H1 (cell line): ENCODE results near the gene OR2B2. TPM values are rescaled to one million over a fixed set of nuclear protein-coding genes. Genes with fewer than 3 reads are reported as not detected.
A peak's percentile ranks its signal among the peaks of the same experiment; 100 is the strongest.

Experiments
- CTCF ChIA-PET: fragments of 300-600 bp; sonication (Branson Sonifier 250); formaldehyde crosslinking; loops from one replicate; lab custom pipeline; 2021; ENCODE audit not compliant: partially characterized antibody; lab: Charles Lee
- POLR2A ChIA-PET: fragments of 300-600 bp; sonication (Branson Sonifier 250); formaldehyde crosslinking; loops from one replicate; lab custom pipeline; 2021; ENCODE audit warnings: inconsistent platforms; ENCODE audit not compliant: partially characterized antibody; lab: Charles Lee
- DNase-seq, 2 experiments: peaks; one replicate each; pipeline versions ENCODE4 v3.0.0 to v3.0.0-alpha.2; 2010 to 2022; ENCODE audit warnings: low spot score in 2 of 2, low read depth in 1 of 2, mixed read lengths in 1 of 2
- FAIRE-seq: peaks from 2 replicates; lab custom pipeline; 2011; peaks lifted over from hg19 to GRCh38; lab: Jason Lieb, UNC
- H2AFZ ChIP-seq: 2 replicates; pipeline ENCODE4 v1.8.1; 2012; ENCODE audit warnings: low read length, inconsistent platforms
- H2AK5ac ChIP-seq: 2 replicates; pipeline ENCODE4 v1.6.1; 2013; ENCODE audit warnings: low read depth, low read length
- H2BK120ac ChIP-seq: replicated peaks from 2 replicates; pipeline ENCODE3; 2013; ENCODE audit warnings: low read depth, low read length, inconsistent platforms
- H2BK12ac ChIP-seq: 2 replicates; pipeline ENCODE4 v1.6.1; 2013; ENCODE audit warnings: low read depth, low read length
- H2BK15ac ChIP-seq: 2 replicates; pipeline ENCODE4 v1.6.1; 2013; ENCODE audit warnings: low read length
- H2BK20ac ChIP-seq: 2 replicates; pipeline ENCODE4 v1.6.1; 2013; ENCODE audit warnings: low read length
- H2BK5ac ChIP-seq: 2 replicates; pipeline ENCODE4 v1.6.1; 2013; ENCODE audit warnings: low read depth, low read length
- H3K14ac ChIP-seq: 2 replicates; pipeline ENCODE4 v1.6.1; 2013; ENCODE audit warnings: inconsistent platforms; ENCODE audit not compliant: insufficient read length
- H3K18ac ChIP-seq: 2 replicates; pipeline ENCODE4 v1.6.1; 2013; ENCODE audit warnings: low read length; ENCODE audit errors: extremely low read depth
- H3K23ac ChIP-seq: 2 replicates; pipeline ENCODE4 v1.6.1; 2013; ENCODE audit warnings: inconsistent platforms; ENCODE audit not compliant: insufficient read length
- H3K23me2 ChIP-seq: 2 replicates; pipeline ENCODE4 v1.6.1; 2013; ENCODE audit warnings: low read depth, low read length
- H3K27ac ChIP-seq: 2 replicates; pipeline ENCODE4 v1.6.1; 2011; ENCODE audit warnings: low read depth, low read length, inconsistent platforms
- H3K27me3 ChIP-seq, 4 experiments: replicated peaks in 1 of 4; 1 replicate in 1 of 4; 2 replicates in 3 of 4; pipeline versions ENCODE4 v1.6.1 to v1.8.1; 2011 to 2013; ENCODE audit warnings: low read length in 3 of 4, mild to moderate bottlenecking in 3 of 4, inconsistent platforms in 2 of 4, mixed read lengths in 2 of 4, moderate library complexity in 1 of 4; ENCODE audit not compliant: control insufficient read depth in 3 of 4, insufficient read depth in 3 of 4; ENCODE audit errors: extremely low read depth in 1 of 4
- H3K36me3 ChIP-seq, 4 experiments: 2 replicates each; pipeline versions ENCODE4 v1.6.1 to v1.8.1; 2011 to 2013; ENCODE audit warnings: mild to moderate bottlenecking in 4 of 4, low read length in 3 of 4, moderate library complexity in 2 of 4, control low read depth in 1 of 4, inconsistent platforms in 1 of 4; ENCODE audit not compliant: insufficient read depth in 4 of 4, control insufficient read depth in 2 of 4
- H3K4ac ChIP-seq: replicated peaks from 2 replicates; pipeline ENCODE3; 2013; ENCODE audit warnings: low read length, low read depth, mixed read lengths, inconsistent platforms; ENCODE audit not compliant: insufficient read length
- H3K4me1 ChIP-seq, 4 experiments: replicated peaks in 1 of 4; 1 replicate in 1 of 4; 2 replicates in 3 of 4; pipeline versions ENCODE4 v1.6.1 to v1.8.1; 2011 to 2013; ENCODE audit warnings: low read length in 3 of 4, inconsistent platforms in 2 of 4, mixed read lengths in 1 of 4; ENCODE audit not compliant: insufficient read depth in 4 of 4, control insufficient read depth in 3 of 4
- H3K4me2 ChIP-seq, 2 experiments: 2 replicates each; pipeline versions ENCODE4 v1.6.1 to v1.8.1; 2011 to 2013; ENCODE audit warnings: low read depth in 2 of 2, low read length in 2 of 2, control low read depth in 1 of 2, inconsistent platforms in 1 of 2, mild to moderate bottlenecking in 1 of 2; ENCODE audit not compliant: insufficient read depth in 1 of 2
- H3K4me3 ChIP-seq, 4 experiments: fragments of 200-600, 300-600 bp in 1 of 4; sonication (generic), shearing (Covaris generic), sonication (Bioruptor Twin) in 1 of 4; 2 replicates each; pipeline versions ENCODE4 v1.5.1 to v1.8.1; 2011 to 2016; ENCODE audit warnings: low read length in 4 of 4, low read depth in 3 of 4, control low read depth in 2 of 4, inconsistent platforms in 2 of 4, mild to moderate bottlenecking in 2 of 4, mixed read lengths in 1 of 4, moderate library complexity in 1 of 4; ENCODE audit not compliant: insufficient read depth in 2 of 4; ENCODE audit errors: extremely low read depth in 1 of 4
- H3K56ac ChIP-seq: replicated peaks from 2 replicates; pipeline ENCODE3; 2013; ENCODE audit warnings: low read depth, mild to moderate bottlenecking, mixed read lengths, low read length, inconsistent platforms; ENCODE audit not compliant: insufficient read length
- H3K79me1 ChIP-seq: 2 replicates; pipeline ENCODE4 v1.6.1; 2013; ENCODE audit warnings: low read depth, low read length, control low read depth
- H3K79me2 ChIP-seq, 2 experiments: 2 replicates each; pipeline versions ENCODE4 v1.6.1 to v1.8.1; 2012 to 2013; ENCODE audit warnings: low read length in 2 of 2, mild to moderate bottlenecking in 2 of 2, inconsistent platforms in 1 of 2; ENCODE audit not compliant: insufficient read depth in 2 of 2, control insufficient read depth in 1 of 2
- H3K9ac ChIP-seq, 4 experiments: replicated peaks in 1 of 4; 1 replicate in 1 of 4; 2 replicates in 3 of 4; pipeline versions ENCODE4 v1.6.1 to v1.8.1; 2011 to 2013; ENCODE audit warnings: low read depth in 3 of 4, low read length in 3 of 4, control low read depth in 2 of 4, mild to moderate bottlenecking in 2 of 4, moderate library complexity in 2 of 4, inconsistent platforms in 1 of 4; ENCODE audit errors: extremely low read depth in 1 of 4
- H3K9me3 ChIP-seq, 2 experiments: 2 replicates each; pipeline versions ENCODE4 v1.6.1 to v1.8.1; 2012 to 2013; ENCODE audit warnings: mild to moderate bottlenecking in 2 of 2, moderate library complexity in 2 of 2, control low read depth in 1 of 2, inconsistent platforms in 1 of 2, low read depth in 1 of 2, low read length in 1 of 2, mixed read lengths in 1 of 2; ENCODE audit not compliant: insufficient read depth in 2 of 2
- H4K20me1 ChIP-seq, 2 experiments: replicated peaks in 1 of 2; 2 replicates each; pipeline versions ENCODE3 to v1.8.1; 2011 to 2013; ENCODE audit warnings: inconsistent platforms in 2 of 2, low read length in 2 of 2, mild to moderate bottlenecking in 1 of 2; ENCODE audit not compliant: insufficient read depth in 2 of 2, control insufficient read depth in 1 of 2
- H4K5ac ChIP-seq: 2 replicates; pipeline ENCODE4 v1.6.1; 2013; ENCODE audit warnings: low read length, low read depth, mixed read lengths, inconsistent platforms; ENCODE audit not compliant: insufficient read length
- H4K8ac ChIP-seq: 2 replicates; pipeline ENCODE4 v1.8.0; 2013; ENCODE audit warnings: mild to moderate bottlenecking, moderate library complexity, low read length, inconsistent platforms; ENCODE audit not compliant: insufficient read depth; ENCODE audit errors: extremely low read depth
- H4K91ac ChIP-seq: replicated peaks from 2 replicates; pipeline ENCODE3; 2013; ENCODE audit warnings: low read length, mixed read lengths, inconsistent platforms; ENCODE audit not compliant: insufficient read length
- BCL11A ChIP-seq, 2 experiments: IDR thresholded peaks; one replicate each; pipeline ENCODE4 v1.6.1; 2011; ENCODE audit warnings: low read depth in 2 of 2, low read length in 2 of 2, mild to moderate bottlenecking in 2 of 2
- CBX5 ChIP-seq: fragments of 300-800, 300-1000 bp; sonication (generic); IDR thresholded peaks from 2 replicates; pipeline ENCODE4 v1.7.1; 2016; ENCODE audit warnings: antibody characterized with exemption, low read length, low read depth
- GABPA ChIP-seq: IDR thresholded peaks from 2 replicates; pipeline ENCODE4 v1.6.1; 2011; ENCODE audit warnings: mild to moderate bottlenecking, low read length, moderate library complexity, borderline replicate concordance; ENCODE audit not compliant: insufficient read depth
- JUN ChIP-seq: IDR thresholded peaks from 2 replicates; pipeline ENCODE4 v1.6.1; 2011; ENCODE audit warnings: low read depth, mild to moderate bottlenecking, improper control_type of control experiment, low read length
- KDM1A ChIP-seq: fragments of 200-600, 300-600 bp; sonication (generic); IDR thresholded peaks from 2 replicates; pipeline ENCODE4 v1.7.1; 2016; ENCODE audit warnings: mild to moderate bottlenecking, low read length, borderline replicate concordance
- MAFK ChIP-seq: IDR thresholded peaks from 2 replicates; pipeline ENCODE4 v1.6.1; 2012; ENCODE audit warnings: low read depth, mild to moderate bottlenecking, improper control_type of control experiment, low read length
- NANOG ChIP-seq: IDR thresholded peaks from 2 replicates; pipeline ENCODE4 v1.6.1; 2011; ENCODE audit warnings: low read length, low read depth, mild to moderate bottlenecking, inconsistent platforms; ENCODE audit not compliant: insufficient read depth, poor library complexity, severe bottlenecking
- POLR2AphosphoS5 ChIP-seq: IDR thresholded peaks from 2 replicates; pipeline ENCODE4 v1.6.1; 2011; ENCODE audit warnings: low read depth, low read length
- SAP30 ChIP-seq: fragments of 300-600 bp; sonication (generic); IDR thresholded peaks from 2 replicates; pipeline ENCODE4 v1.7.1; 2012; ENCODE audit warnings: low read length, moderate library complexity, mild to moderate bottlenecking, inconsistent platforms; ENCODE audit not compliant: insufficient read depth, insufficient replicate concordance
- SP1 ChIP-seq: IDR thresholded peaks from 2 replicates; pipeline ENCODE4 v1.6.1; 2011; ENCODE audit warnings: low read depth, low read length
- SP2 ChIP-seq: IDR thresholded peaks from 2 replicates; pipeline ENCODE4 v1.6.1; 2012; ENCODE audit warnings: mild to moderate bottlenecking, low read length, inconsistent platforms
- ZNF274 ChIP-seq: IDR thresholded peaks from 2 replicates; pipeline ENCODE4 v1.7.0; 2012; ENCODE audit warnings: low read length, borderline replicate concordance; ENCODE audit errors: extremely low read depth
- WGBS, 2 experiments: shearing (Covaris generic) in 1 of 2; methylation state at CpG; one replicate each; pipeline versions ENCODE4 v1.1.6 to v1.1.7; 2013 to 2015; ENCODE audit warnings: low lambda C conversion rate in 2 of 2, mixed read lengths in 2 of 2, inconsistent platforms in 1 of 2, low coverage in 1 of 2, missing lambda C conversion rate in 1 of 2; ENCODE audit not compliant: insufficient replicate concordance in 2 of 2, insufficient coverage in 1 of 2, insufficient read length in 1 of 2; ENCODE audit errors: extremely low coverage in 1 of 2, missing lambda C conversion rate in 1 of 2; 5-methylcytosine and 5-hydroxymethylcytosine counted together
- polyA plus RNA-seq, 7 experiments: library from polyadenylated mRNA; depleted of rRNA in 3 of 7; stranded (reverse) in 5 of 7; unstranded in 2 of 7; fragments of >200 nt in 5 of 7; fragments of 200-250 nt in 2 of 7; gene quantifications; 1 replicate in 5 of 7; 2 replicates in 1 of 7; 4 replicates in 1 of 7; pipeline versions ENCODE4 v1.2.1 to v1.2.3, GENCODE V29; 2011 to 2013; ENCODE audit warnings: missing spikeins in 2 of 7, mixed read lengths in 2 of 7
- total RNA-seq: library from RNA; stranded (reverse); fragmentation: NEBNext Ultra II Directional; extraction: Animal tissue kit (Norgen Biotek cat#: 25700); gene quantifications from 2 replicates; pipeline ENCODE4 v1.2.1, GENCODE V29; 2021
- TF ChIP-seq, protein P1 (sequence below): IDR thresholded peaks from 2 replicates; pipeline ENCODE4 v1.6.1; 2012; ENCODE audit warnings: inconsistent platforms

The OR2B2 gene
- total and polyA plus RNA-seq, 2 of the 8 experiments (the other 6 are each of a cell fraction or from before 2014, with no cell fraction given): not detected

DNA sequence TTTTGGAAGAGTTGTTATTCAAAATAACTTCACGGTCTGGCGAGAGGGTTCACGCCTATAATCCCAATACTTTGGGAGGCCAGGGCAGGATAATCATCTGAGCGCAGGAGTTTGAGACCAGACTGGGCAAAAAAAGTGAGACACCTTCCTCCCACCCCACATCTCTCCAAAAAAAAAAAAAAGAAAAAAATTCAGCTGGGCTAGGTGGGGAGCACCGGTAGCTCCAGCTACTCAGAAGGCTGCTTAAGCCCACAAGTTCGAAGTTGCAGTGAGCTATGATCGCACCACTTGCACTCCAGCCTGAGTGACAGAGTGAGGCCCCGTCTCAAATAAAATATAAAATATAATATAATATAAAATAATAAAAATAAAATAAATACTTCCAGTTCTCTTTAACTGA lies 10.4 kb downstream of the OR2B2 start:
- FAIRE-seq: no peak
- no peak overlapping the region for H2BK120ac ChIP-seq
- no peak for TF ChIP-seq MAFK
- no peak for TF ChIP-seq CBX5
- no peak for TF ChIP-seq BCL11A (IDR thresholded peaks at IDR 0.05; ENCODE audit: low read depth in 2 of 2, low read length in 2 of 2)
- no peak for TF ChIP-seq KDM1A
- no peak for TF ChIP-seq SP2
- no peak for TF ChIP-seq SAP30
- TF ChIP-seq ZNF274: no peak
- TF ChIP-seq NANOG: no peak
- no peak for TF ChIP-seq GABPA
- TF ChIP-seq JUN: no peak
- TF ChIP-seq POLR2AphosphoS5: no peak
- no peak for TF ChIP-seq SP1
- TF ChIP-seq, protein P1, sequence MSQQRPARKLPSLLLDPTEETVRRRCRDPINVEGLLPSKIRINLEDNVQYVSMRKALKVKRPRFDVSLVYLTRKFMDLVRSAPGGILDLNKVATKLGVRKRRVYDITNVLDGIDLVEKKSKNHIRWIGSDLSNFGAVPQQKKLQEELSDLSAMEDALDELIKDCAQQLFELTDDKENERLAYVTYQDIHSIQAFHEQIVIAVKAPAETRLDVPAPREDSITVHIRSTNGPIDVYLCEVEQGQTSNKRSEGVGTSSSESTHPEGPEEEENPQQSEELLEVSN: no peak

More for the DNA sequence above, 10.4 kb downstream of the OR2B2 start:
- DNase-seq: no peak
- Histone ChIP-seq H3K23ac (no peak overlapping the region), H4K91ac (no peak overlapping the region), H3K4me3 (peak overlapping the region; percentile 17 to 98 (median 82); a peak in 5 of 8 replicates), H3K4me1 (no peaks in the 10 kb centered on the region), H3K27me3 (no peaks in the 10 kb centered on the region), H3K56ac (no peak overlapping the region), H3K9me3 (no peaks in the 10 kb centered on the region), H2BK20ac (no peak overlapping the region), H4K5ac (no peak overlapping the region), H2AK5ac (no peak overlapping the region), H4K20me1 (no peaks in the 10 kb centered on the region), H3K18ac (no peak overlapping the region), H2BK5ac (no peak overlapping the region), H3K79me1 (no peaks in the 10 kb centered on the region), H3K14ac (no peak overlapping the region), H3K9ac (no peak overlapping the region), H2AFZ (no peak overlapping the region), H3K4ac (no peak overlapping the region), H3K79me2 (no peaks in the 10 kb centered on the region), H2BK15ac (no peak overlapping the region), H2BK12ac (no peak overlapping the region), H3K36me3 (no peaks in the 10 kb centered on the region), H4K8ac (no peak overlapping the region), H3K4me2 (peak overlapping the region; percentile 58 to 59; a peak in 2 of 4 replicates), H3K23me2 (peaks cover 3% of the 10 kb centered on the region), H3K27ac (no peak overlapping the region)
- POLR2A ChIA-PET: interaction anchor here (0.9 to 40.3 kb wide), 9 partner anchors 9 to 93 kb away, joined by 3 to 3039 read pairs (median 8); a partner anchor contains a TSS
- 81% methylated on average over 8 of the region's 8 CpGs; no CpG with 5 or more reads in 1 of the 2 experiments for WGBS, 2 experiments
- CTCF ChIA-PET: interaction anchor here (0.6 to 1.4 kb wide), 4 partner anchors 81 to 209 kb away, joined by 3 read pairs; a partner anchor contains a TSS
